Left ventricle myocardium superior (tissue), 1 donor: ENCODE data around the gene SLX1A. TPM values are rescaled to one million over a fixed set of nuclear protein-coding genes. Genes with fewer than 3 reads are reported as not detected.
"Not testable (repeated sequence)": the region's sequence is repeated elsewhere in the genome, so short reads cannot be mapped to it uniquely, and the experiment has no call there.

Experiments used
- ATAC-seq: fragments of 200-7000 bp; cut with Tn5 transposase; one replicate; pipeline ENCODE4 v1.9.1; 2020; ENCODE audit warnings: mild to moderate bottlenecking, moderate library complexity
- DNase-seq: peaks from one replicate; pipeline ENCODE4 v3.0.0-alpha.2; 2020
- intact Hi-C: fragments of 100-400 bp; cut with micrococcal nuclease; formaldehyde crosslinking; loops from one replicate; pipeline ENCODE4 v1.11.0; 2022
- total RNA-seq: library from RNA; stranded (reverse); fragmentation: NEBNext Ultra II Directional; extraction: Animal tissue kit (Norgen Biotek cat#: 25700); gene quantifications from one replicate; pipeline ENCODE4 v1.2.1, GENCODE V29; 2021
- donor health status: DM: no; HTN: yes; CAD: no; lungs with severe emphysema.

SLX1A gene
- total RNA-seq, 1 donor from 2014 or later: 16.5 TPM

DNA sequence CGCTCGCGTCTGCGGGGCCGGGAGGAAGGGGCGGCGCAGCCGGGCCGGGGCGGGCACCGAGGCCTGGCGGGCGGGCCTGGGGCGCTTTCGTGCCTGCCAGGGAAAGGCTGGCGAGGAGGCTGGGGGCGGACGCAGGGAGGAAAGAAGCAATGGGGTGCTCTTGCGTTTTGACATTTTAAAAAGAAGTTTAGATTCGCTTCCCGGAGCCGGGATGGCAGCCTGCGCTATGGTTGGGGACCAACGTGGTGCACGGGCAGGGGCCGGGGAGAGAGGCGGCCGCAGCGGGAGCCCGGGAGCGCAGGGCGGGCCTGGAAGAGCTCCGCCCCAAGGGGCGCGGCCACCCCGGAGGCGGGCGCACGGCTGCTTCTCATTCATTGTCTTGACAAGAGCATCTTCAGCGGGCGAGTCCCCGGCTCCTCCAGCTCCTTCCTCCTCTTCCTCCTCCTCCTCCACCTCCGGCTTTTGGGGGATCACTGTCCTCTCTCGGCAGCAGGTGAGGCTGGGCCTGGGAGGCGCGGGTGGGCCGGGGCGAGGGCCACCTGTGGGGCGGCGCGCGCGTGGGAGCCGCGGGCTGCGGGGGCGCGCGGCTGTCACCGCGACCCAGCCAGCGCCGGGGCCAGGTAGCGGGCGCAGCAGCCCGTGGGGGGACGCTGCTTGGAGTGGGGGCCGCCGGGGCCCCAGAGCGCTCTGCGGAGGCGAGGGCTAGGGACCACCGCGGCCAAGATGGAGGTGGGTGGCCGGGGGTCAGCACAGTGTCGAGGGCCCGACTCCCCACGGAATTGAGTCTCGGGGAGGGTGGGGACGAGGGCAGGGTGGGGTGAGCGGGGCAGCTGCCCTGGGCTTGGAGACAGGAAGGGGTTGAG is 10.2 kb upstream of the SLX1A start, which contains the start of gene CORO1A:
TSS of gene CORO1A (plus strand) at position 370 of the 863 bp plus-strand sequence. CDS start 1,608 bp downstream, outside the sequence.
- peak; percentile 89 for ATAC-seq
- intact Hi-C loops: no loop called here
- DNase-seq: peak; percentile 92

DNA sequence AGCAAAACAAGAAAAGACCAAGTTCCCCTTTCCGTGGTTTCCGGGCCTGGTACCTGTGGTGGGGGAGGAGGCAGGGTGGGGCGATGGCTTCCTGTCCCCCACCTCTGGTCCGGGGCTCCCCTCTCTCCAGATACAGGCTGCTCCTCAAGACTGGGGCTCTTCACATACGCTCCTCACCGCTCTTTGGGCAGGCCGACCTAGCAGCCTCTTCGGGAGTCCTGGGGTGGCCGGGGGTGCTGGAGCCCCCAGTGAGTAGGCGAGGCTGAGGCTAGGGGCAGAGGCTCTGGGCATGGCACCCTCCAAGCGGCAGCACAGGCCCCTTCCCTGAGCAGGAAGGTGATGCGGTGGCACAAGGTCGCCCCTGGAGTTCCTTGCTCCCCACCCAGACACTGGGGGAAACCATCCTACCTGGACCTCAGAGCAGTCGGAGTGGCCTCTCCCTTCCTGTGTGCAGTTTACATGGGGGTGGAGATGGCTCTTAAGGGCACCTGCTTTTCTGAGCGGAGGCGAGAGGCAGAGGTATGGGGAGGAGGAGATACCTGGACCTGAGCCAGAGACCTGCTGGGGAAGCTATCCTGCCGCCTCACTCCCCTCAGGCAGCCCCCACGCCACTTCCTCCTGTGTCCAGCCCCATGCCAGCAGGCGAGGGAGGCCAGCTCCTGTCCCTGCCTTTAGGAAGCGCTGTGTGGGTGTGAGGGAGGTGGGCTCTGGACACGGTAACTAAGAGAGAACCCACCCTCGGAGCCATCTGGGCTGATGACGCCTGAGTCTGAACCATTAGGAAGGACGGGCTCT is 9.4 kb upstream of the SLX1A start:
- ATAC-seq (no peak), DNase-seq (peak; percentile 56)
- intact Hi-C loops: no loop called here

DNA sequence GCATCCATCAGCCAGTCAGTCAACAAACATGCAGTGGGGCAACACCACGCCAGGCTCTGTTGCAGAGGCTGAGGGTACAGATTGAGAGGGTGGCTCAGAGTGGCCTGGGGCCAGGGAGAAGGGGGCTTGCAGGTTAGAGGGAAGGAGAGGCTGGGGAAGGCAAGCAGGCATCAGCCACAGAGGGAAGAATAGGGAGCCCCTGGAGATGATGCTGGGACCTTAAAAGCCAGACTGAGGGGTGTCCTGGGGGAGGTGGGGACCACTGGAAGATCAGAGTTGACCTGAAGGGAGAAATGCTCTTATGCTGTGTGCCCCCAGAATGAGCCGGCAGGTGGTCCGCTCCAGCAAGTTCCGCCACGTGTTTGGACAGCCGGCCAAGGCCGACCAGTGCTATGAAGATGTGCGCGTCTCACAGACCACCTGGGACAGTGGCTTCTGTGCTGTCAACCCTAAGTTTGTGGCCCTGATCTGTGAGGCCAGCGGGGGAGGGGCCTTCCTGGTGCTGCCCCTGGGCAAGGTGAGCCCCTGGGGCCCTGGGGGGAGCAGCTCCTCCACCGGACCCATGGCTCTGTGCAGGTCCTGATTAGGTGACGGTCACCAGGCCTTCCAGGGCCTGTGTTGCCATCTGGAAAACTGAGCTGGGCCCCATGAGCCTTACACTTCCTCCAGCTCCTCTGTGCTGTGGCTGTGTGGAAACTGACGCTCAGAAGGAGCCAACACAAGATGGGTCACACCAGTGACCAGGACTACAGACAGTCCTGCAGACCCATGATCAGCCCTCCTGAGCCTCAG is 8.6 kb upstream of the SLX1A start:
- intact Hi-C loops: no loop called here
- DNase-seq: peak; percentile 33

DNA sequence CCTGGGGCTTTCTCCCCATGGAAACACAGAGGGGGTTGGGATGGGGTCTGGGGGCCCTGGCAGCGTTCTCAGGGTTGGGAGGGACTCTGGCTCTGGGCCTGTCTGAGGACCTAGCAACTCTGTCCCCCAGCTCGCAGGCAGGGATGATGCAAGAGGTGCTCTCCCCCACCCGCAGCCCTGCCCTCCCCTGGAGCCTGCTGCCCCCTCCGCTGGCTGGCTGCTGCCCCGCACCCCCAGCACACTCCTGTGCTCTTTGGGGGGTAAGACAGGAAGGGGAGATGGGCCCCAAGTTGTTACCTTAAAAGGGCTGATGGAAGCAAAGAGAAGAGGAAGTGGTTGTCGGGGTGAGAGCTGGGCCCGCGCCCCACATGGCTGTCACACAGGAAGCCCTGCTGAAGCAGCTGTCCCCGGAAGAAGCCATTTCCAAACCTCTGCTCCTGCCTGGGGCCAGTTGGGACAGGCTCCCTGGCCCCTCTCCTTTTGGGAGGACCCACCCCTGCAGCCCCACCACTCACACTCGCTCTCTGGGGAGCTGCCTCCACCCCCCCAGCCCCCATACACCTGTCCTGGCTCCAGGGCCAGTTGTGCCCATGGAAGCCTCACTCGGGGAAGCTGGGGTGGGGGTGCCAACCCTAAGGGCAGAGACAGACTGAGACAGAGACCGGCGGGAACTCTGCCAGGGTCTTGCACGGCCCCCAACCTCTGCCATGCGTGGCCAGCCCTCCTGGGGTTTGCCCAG is 7.8 kb upstream of the SLX1A start:
- ATAC-seq (peak; percentile 24), DNase-seq (peak; percentile 73)
- intact Hi-C loops: no loop called here

More for the DNA sequence above, 8.6 kb upstream of the SLX1A start:
- ATAC-seq: no peak

DNA sequence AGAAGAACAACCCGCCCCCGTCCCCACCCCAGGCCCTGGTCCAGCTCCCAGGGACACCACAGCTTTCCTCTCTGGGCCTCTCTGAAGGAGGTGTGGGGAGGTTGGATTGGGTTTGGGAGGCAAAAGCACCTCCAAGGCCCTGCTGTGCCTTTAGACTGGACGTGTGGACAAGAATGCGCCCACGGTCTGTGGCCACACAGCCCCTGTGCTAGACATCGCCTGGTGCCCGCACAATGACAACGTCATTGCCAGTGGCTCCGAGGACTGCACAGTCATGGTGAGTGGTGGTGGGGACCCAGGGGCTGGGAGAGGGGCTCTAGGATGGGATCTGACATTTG is 7.3 kb upstream of the SLX1A start:
- ATAC-seq: no peak
- DNase-seq: no peak
- intact Hi-C loops: no loop called here

DNA sequence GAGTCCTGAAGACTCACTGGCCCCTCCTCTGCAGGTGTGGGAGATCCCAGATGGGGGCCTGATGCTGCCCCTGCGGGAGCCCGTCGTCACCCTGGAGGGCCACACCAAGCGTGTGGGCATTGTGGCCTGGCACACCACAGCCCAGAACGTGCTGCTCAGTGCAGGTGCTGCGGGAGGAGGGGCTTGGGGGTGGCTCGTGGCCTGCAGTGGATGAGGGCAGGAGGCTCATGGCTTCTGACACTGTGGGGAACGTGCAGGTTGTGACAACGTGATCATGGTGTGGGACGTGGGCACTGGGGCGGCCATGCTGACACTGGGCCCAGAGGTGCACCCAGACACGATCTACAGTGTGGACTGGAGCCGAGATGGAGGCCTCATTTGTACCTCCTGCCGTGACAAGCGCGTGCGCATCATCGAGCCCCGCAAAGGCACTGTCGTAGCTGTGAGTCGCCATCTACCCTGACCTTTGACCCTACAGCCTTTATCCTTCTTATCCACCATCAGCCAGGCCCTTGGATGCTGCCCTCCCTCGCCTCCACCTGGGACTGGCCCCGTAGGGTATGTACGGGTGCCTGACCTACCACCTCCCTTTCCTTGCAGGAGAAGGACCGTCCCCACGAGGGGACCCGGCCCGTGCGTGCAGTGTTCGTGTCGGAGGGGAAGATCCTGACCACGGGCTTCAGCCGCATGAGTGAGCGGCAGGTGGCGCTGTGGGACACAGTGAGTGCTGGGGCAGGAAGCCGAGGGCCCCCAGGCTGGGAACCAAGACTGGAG is 6.7 kb upstream of the SLX1A start:
- ATAC-seq (peak; percentile 15), DNase-seq (peak; percentile 86)
- intact Hi-C loops: no loop called here

DNA sequence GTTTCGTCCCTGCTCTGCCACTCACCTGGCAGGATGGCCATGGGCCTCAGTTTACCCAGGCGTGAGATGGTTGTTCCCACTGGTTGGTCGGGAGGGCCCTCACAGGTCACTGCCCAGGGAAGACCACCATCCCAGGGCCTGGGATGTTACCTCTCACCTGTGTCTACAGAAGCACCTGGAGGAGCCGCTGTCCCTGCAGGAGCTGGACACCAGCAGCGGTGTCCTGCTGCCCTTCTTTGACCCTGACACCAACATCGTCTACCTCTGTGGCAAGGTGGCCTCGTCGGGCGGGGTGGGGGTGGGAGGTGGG is 6.2 kb upstream of the SLX1A start:
- intact Hi-C loops: no loop called here
- ATAC-seq: no peak
- DNase-seq: no peak

DNA sequence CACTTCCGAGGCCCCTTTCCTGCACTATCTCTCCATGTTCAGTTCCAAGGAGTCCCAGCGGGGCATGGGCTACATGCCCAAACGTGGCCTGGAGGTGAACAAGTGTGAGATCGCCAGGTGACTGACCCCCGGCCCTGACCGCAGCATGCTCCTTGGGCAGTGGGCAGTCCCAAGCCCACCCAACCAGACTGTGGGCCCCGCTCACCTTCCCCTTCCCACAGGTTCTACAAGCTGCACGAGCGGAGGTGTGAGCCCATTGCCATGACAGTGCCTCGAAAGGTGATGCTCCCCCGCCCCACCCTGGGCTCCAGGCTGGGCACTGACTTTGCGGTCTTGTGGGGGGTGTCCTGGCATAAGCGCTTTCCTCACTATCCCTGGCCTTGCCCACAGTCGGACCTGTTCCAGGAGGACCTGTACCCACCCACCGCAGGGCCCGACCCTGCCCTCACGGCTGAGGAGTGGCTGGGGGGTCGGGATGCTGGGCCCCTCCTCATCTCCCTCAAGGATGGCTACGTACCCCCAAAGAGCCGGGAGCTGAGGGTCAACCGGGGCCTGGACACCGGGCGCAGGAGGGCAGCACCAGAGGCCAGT is 5.6 kb upstream of the SLX1A start:
- intact Hi-C loops: no loop called here
- ATAC-seq: no peak
- peak; percentile 29 for DNase-seq

DNA sequence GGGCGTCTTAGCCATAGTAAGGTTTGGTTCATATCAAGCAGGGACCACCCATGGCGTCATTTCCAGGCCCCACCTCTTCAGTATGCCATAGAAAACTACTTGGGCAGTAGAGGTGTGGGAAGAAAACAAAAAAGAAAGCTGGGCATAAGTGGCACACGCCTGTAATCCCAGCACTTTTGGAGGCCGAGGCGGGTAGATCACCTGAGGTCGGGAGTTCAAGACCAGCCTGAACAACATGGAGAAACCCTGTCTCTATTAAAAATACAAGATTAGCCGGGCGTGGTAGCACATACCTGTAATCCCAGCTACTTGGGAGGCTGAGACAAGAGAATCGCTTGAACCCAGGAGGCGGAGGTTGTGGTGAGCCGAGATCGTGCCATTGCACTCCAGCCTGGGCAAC is 2.5 kb upstream of the SLX1A start:
- intact Hi-C loops, ATAC-seq, DNase-seq: not testable (repeated sequence)

DNA sequence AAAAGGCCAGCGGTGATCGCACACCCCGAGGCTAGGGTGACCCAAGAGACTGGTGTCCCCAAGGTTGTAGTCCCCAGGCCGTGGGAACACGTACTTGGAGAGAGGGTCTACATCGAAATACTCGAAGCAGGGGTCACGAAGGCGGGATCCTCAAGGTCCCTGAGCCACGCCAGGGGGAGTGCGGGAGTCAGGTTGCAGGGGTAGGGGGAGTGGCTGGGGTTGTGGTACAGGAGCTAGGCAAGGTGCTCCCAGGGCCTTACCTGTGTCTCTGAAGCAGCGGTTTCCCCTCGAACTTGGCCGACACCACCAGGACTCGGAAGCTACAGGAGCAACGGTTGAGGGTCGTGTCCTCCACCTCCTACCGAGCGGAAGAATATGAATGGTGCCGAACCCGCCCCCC is 577 bp upstream of the SLX1A start:
- peak; percentile 19 for ATAC-seq
- not testable (repeated sequence) for DNase-seq

DNA sequence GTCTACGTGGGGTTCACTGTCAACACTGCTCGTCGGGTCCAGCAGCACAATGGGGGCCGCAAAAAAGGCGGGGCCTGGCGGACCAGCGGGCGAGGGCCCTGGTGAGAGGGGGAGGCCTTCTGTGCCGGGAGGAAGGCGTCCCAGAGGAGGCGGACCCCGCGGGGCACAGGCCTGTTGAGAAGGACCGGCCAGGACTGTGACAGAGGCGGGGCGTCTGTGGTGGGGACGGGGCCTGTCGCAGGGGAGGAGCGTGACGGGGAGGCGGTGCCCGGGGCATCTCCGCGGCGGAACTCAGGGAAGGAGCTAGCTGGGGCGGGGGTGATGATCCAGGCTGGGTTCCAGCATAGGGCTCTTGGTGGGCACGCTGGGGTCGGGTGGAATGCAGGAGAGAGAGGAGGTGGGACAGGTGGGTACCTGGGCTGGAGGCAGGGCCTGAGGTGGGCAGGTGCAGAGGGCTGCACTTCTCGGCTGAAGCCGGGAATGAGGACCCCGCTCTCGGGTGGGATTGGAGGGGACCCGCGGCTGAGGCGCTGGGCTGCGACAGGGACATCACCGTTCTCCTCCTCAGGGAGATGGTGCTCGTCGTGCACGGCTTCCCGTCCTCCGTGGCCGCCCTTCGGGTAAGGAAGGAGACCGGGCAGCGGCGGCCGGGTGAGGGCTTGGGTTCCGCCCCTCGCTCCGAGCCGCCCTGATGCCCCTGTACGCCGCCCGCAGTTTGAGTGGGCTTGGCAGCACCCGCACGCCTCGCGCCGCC is 674 bp downstream of the SLX1A start:
- intact Hi-C loops, DNase-seq: not testable (repeated sequence)
- ATAC-seq: peak; percentile 84

More for the DNA sequence above, 577 bp upstream of the SLX1A start:
- intact Hi-C loops: not testable (repeated sequence)

DNA sequence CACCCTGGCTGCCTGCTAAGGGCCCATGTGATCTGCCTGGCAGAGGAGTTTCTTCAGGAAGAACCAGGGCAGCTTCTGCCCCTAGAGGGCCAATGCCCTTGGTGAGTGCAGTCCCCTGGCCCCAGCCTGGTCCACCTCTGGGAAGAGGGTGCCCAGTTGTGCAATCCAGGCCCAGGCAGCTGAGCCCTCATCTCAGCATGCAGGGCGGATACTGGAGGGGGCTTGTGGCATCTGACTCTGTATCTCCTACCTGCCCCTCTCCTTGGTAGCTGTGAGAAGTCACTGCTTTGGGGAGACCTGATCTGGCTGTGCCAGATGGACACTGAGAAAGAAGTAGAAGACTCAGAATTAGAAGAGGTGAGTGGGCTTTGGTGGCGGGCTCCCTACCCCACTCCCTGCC is 3.3 kb downstream of the SLX1A start:
- intact Hi-C loops, ATAC-seq, DNase-seq: not testable (repeated sequence)

DNA sequence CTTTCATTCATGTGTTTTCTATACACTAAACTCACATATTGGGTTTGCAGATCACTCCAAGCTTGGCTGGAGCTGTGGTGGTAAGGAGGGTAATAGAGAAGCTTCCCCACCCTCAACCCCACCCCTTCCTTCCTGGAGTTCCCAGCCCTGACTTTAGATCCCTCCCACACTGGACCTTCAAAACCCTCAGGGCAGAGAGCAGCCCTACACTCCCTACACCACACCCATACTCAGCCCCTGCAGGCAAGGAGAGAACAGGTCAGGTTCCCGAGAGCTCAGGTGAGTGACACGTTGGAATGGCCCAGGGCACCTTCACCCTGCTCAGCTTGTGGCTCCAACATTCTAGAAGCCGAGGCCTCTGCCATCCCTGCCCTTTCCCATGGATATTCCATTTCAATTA is 5.4 kb downstream of the SLX1A start, which contains the start of gene SULT1A3:
TSS of gene SULT1A3 (plus strand) at position 207 of the 400 bp plus-strand sequence. CDS start 1,474 bp downstream, outside the sequence.
- DNase-seq, intact Hi-C loops: not testable (repeated sequence)
- ATAC-seq: peak; percentile 31

DNA sequence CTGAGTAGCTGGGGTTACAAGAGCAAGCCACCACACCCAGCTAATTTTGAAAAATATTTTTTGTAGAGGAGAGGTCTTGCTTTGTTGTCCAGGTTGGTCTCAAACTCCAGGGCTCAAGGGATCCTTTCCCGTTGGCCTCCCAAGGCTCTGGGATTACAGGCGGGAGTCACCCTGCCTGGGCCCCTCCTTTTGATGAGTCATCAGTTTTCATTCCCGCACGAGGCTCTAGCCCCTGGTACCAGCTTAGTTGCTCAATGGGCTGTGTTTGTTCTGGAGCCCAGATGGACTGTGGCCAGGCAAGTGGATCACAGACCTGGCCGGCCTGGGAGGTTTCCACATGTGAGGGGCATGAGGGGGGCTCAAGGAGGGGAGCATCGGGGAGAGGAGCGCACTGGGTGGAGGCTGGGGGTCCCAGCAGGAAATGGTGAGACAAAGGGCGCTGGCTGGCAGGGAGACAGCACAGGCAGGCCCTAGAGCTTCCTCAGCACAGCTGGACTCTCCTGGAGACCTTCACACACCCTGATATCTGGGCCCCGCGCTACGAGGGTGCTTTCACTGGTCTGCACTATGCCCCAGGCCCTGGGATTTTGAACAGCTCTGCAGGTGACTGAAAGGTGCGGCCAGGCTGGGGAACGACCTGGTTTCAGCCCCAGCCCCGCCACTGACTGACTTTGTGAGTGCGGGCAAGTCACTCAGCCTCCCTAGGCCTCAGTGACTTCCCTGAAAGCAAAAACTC is 6.1 kb downstream of the SLX1A start:
- intact Hi-C loops, DNase-seq: not testable (repeated sequence)
- peak; percentile 42 for ATAC-seq

DNA sequence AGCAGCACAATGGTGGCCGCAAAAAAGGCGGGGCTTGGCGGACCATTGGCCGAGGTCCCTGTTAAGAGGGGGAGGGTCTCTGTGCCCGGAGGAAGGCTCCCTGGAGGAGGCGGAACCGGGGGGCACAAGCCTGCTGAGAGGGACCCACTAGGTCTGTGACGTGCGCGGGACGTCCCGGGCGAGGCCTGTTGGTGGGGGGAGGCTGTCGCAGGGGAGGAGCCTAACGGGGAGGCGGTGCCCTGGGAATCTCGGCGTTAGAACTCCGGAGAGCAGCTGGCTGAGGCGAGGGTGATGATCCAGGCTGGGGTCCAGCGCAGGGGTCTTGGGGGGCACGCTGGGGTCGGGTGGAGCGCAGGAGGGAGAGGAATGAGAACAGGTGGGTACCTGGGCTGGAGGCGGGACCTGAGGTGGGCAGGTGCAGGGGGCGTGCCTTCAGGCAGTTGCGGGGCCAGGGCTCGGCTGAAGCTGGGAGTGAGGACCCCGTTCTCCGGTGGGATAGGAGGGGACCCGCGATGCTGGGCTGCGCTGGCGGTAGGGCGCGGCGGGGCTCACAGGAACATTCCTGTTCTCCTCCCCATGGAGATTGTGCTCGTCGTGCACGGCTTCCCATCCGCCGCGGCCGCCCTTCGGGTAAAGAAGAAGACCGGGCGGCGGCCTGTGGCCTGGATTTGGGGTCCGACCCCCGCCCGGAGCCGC is 12.0 kb downstream of the SLX1A start:
- ATAC-seq: peak; percentile 73
- DNase-seq: peak; percentile 31
- intact Hi-C loops: not testable (repeated sequence)

DNA sequence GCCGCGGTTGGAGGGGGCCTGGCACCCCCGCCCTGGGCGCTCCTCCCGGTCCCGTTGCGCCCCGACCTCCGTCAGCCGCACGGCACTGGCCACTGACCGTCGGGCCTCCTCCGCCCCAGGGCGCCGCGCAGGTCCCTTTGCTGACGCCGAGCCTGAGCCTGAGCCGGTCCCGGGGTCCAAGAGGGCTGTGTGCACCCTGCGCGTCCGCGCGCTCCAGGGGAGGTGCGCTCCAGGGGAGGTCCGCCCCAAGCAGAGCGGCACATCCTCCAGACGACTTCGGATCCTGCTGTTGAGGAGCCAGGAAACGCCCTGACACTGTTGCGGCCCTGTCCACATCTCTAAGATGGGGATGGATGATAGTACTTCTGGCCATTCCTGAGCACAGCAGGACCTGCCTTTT is 12.6 kb downstream of the SLX1A start:
- peak; percentile 37 for ATAC-seq
- DNase-seq, intact Hi-C loops: not testable (repeated sequence)
